Measurements from ENCODE around the gene TRPM8. TPM values are rescaled to one million over a fixed set of nuclear protein-coding genes. Genes with fewer than 3 reads are reported as not detected.
"Not testable (repeated sequence)": the region's sequence is repeated elsewhere in the genome, so short reads cannot be mapped to it uniquely, and the experiment has no call there.

Gene TRPM8
- total RNA-seq, 1 donor from 2014 or later = not detected

DNA sequence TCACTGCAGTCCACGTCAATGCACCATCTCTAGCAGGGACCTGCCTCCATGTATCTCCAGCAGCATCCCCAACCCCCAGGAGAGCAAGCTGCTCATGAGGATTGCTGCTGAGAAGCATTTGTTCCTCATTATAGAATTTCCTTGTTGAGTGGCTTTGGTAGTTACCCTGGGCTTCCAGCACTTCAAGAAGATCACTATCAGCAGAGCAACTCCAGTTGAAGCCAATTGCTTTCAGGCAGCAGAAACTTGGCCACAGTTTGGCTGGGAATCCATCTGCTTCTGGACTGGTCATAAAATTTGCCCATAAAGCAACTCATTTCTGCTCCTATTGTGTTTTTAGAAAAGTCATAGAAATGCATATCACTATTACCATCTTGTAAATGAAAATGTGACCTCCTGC lies 17.4 kb downstream of the TRPM8 start:
- no peak for DNase-seq (ENCODE audit: missing footprints)
- no peak for ATAC-seq
- intact Hi-C loops (cut with DNase I) = no loop called here

GRCh38 chr2:233935426-233935825 lies 18.3 kb downstream of the TRPM8 start:
- ATAC-seq (no peak), DNase-seq (ENCODE audit: missing footprints) (no peak)
- intact Hi-C loops (cut with DNase I) = no loop called here

DNA sequence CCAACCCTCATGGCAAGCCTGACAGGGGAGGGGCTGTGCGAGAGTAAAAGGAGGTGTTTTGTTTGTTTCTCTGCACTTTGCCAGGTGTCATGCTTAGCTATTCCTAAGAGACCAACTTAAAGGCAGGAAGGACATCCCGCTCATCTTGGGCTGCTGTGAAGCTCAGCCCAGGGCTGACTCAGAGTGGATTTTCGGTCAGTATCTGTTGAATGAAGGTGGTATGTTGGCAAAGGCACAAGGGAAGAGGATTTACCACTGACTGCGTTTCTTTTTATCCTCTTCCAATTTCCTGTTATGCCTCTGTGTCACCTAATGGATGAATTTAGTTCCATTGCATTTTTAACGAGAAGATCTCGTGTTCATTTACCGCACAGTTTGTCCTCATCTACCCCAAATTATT lies 18.9 kb downstream of the TRPM8 start:
- ATAC-seq (no peak), DNase-seq (ENCODE audit: missing footprints) (no peak)
- intact Hi-C loops (cut with DNase I) = no loop called here

- intact Hi-C loops (cut with DNase I) = no loop called here
- no peak for ATAC-seq
- DNase-seq (ENCODE audit: missing footprints) = no peak
Observed at GRCh38 chr2:233938676-233939370, 21.6 kb downstream of the TRPM8 start.

GRCh38 chr2:233940376-233941276 lies 23.5 kb downstream of the TRPM8 start:
- intact Hi-C loops (cut with DNase I) = no loop called here
- DNase-seq (ENCODE audit: missing footprints) (no peak), ATAC-seq (no peak)

DNA sequence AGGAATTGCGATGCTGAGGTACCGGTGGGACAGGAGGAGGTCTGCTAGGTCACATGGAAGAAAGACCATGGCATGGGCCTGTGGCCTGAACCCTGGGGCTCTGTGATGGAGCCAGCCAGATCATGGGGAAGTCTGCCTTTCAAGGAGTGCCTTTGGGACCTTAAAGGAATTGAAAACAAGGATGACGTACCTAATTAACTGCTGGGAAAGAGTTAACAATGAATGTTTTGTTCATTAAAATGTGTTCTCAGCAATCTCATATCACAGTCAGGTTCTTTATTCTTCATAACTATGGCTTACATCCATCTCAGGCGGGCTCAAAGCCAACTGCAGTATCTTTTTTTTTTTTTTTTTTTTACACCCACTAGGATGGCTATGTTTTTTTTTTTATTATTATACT lies 25.6 kb downstream of the TRPM8 start:
- DNase-seq (ENCODE audit: missing footprints) (no peak), ATAC-seq (no peak)
- intact Hi-C loops (cut with DNase I) = no loop called here

DNA sequence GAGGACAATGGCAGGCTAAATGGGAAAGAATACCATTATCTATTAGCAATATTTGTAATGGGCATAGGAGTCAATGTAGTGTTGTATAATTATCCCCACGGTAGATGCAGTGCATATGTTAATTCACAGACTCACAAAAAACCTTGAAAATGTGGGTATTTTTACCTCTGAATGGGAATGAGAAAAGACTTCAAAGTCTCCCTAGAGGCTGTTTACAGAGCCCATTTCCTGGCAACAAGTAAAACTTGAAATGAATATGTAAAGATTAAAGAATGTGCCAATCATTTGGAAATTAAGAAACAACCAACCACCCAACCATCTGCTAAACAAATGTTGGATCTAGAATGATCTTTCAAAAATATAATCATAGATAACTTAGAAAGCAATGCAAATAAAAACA lies 27.1 kb downstream of the TRPM8 start:
- DNase-seq (ENCODE audit: missing footprints) (no peak), ATAC-seq (no peak)
- intact Hi-C loops (cut with DNase I) = no loop called here

DNA sequence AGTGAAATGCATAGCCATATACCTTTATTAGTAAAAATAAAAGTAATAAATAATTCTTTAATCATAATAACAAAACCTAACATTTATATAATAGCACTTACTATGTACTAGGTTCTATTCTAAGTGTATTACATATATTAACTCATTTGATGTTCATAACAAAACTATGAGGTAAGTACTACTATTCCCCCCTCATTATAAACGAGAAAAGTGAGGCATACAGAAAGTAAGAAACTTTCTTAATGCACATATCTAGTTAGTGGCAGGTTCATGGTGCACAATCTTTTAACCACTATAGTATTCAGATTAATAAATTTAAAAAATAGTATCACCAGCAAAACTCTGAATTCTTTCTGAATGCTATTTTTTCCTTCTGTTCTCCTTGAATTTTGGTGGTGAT lies 27.5 kb downstream of the TRPM8 start:
- DNase-seq (ENCODE audit: missing footprints) (no peak), ATAC-seq (no peak)
- intact Hi-C loops (cut with DNase I) = no loop called here

DNA sequence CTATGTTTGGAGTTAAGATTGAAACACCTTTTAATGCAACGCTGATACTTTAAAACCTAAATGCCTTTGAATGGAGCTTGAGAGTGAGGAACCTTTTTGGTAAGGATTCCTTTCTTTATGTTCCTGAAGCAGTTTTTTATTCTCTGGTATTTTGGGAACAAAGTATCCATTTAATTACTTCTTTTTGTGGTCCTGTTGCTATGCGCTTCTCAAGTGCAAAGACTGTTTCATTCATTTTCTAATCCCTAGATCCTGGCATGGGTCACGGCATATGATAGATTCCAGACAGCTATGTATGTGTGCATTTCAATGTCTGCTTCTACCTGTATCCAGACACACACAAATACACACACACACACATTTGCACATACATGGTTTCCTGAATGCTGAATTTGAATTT lies 28.0 kb downstream of the TRPM8 start:
- DNase-seq (ENCODE audit: missing footprints) = no peak
- intact Hi-C loops (cut with DNase I) = no loop called here
- no peak for ATAC-seq

GRCh38 chr2:233950078-233950825 lies 33.1 kb downstream of the TRPM8 start:
- intact Hi-C loops (cut with DNase I) = no loop called here
- DNase-seq (ENCODE audit: missing footprints) = no peak
- no peak for ATAC-seq

- DNase-seq (ENCODE audit: missing footprints) (no peak), ATAC-seq (no peak)
- intact Hi-C loops (cut with DNase I) = no loop called here
Observed at GRCh38 chr2:233952335-233952734, 35.2 kb downstream of the TRPM8 start.

- ATAC-seq (no peak), DNase-seq (ENCODE audit: missing footprints) (no peak)
- intact Hi-C loops (cut with DNase I) = no loop called here
Observed at GRCh38 chr2:233953087-233953801, 36.1 kb downstream of the TRPM8 start.

- intact Hi-C loops (cut with DNase I) = no loop called here
- ATAC-seq = no peak
- no peak for DNase-seq (ENCODE audit: missing footprints)
Observed at GRCh38 chr2:233960203-233960602, 43.0 kb downstream of the TRPM8 start.

GRCh38 chr2:233961905-233962304 lies 44.7 kb downstream of the TRPM8 start:
- intact Hi-C loops (cut with DNase I) = no loop called here
- ATAC-seq = no peak
- no peak for DNase-seq (ENCODE audit: missing footprints)

GRCh38 chr2:233964581-233964980 lies 47.4 kb downstream of the TRPM8 start:
- intact Hi-C loops (cut with DNase I) = no loop called here
- no peak for ATAC-seq
- no peak for DNase-seq (ENCODE audit: missing footprints)

DNA sequence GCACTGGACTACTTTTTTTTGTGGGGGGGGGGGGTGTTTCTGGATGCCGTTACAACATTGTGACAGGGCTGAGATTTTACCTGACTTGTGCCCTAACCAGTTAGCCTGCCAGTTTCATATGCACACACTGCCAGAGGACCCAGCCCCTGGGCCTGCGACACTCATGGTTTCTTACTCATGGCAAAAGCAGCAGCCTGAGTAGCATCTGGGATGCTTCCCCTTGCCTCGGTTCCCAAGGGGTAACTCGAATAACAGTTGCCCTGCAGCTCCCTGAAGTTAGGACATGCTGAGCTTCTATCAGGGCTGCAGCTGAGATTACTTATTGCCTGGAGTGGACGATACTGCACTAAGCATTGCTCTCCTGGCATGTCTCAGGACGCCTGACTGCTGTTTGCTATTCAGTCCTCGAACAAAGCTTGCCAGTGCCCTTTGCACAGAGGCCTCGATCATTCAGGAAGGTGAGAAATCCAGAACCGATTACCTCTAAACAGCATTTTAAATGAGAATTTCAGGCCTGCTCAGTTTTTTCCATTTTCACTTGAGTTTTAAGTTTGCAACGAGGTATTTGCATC lies 47.9 kb downstream of the TRPM8 start:
- intact Hi-C loops (cut with DNase I) = no loop called here
- no peak for ATAC-seq

GRCh38 chr2:233965646-233966045 lies 48.5 kb downstream of the TRPM8 start:
- intact Hi-C loops (cut with DNase I); ATAC-seq; DNase-seq (ENCODE audit: missing footprints): not testable (repeated sequence)

More for the DNA sequence above, 47.9 kb downstream of the TRPM8 start:
- DNase-seq (ENCODE audit: missing footprints) = no peak

DNA sequence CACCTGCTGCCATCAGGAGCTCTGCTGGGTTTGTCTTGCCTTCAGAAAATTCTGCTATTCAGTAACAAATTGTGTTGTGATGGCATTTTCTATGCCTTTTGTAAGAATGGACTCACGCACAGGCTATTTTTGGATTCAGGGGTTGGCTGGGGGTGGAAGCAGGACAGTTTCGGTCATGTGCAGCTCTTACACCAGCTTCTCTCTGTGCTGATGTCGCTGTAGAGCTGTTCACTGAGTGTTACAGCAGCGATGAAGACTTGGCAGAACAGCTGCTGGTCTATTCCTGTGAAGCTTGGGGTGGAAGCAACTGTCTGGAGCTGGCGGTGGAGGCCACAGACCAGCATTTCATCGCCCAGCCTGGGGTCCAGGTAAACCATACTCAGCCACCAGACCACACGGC lies 49.2 kb downstream of the TRPM8 start:
- ATAC-seq (peak; percentile 92), DNase-seq (ENCODE audit: missing footprints) (no peak)
- intact Hi-C loops (cut with DNase I) = no loop called here

DNA sequence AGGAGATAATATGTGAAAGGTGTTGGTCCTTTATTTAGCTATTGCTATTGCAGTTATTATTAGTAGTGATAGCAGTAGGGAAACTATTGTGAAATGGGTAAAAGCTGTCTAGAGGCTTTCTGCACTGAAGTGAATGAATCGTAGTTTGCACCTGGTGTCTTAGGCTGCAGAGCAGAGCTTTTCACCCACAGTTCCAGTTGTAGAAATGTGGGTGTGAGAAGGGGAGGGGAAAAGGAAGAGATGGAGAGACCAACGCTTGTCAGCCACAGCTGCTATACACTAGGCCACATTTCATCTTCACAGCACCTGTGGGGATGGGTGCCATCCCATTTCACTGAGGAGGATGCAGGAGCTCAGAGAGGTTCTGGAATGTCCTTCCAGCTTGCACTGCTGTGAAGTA lies 50.0 kb downstream of the TRPM8 start:
- ATAC-seq = no peak
- no peak for DNase-seq (ENCODE audit: missing footprints)
- intact Hi-C loops (cut with DNase I) = no loop called here

All from Right ventricle myocardium inferior (tissue), 1 donor.